GM21367 (cell line): Measurements from ENCODE around the gene RAB36.
"Not testable (repeated sequence)": the region's sequence is repeated elsewhere in the genome, so short reads cannot be mapped to it uniquely, and the experiment has no call there.

Experiments
- ATAC-seq: cut with Tn5 transposase; IDR thresholded peaks from one replicate; pipeline ENCODE4 v1.9.1; 2021; ENCODE audit not compliant: unreplicated experiment

The RAB36 gene

DNA sequence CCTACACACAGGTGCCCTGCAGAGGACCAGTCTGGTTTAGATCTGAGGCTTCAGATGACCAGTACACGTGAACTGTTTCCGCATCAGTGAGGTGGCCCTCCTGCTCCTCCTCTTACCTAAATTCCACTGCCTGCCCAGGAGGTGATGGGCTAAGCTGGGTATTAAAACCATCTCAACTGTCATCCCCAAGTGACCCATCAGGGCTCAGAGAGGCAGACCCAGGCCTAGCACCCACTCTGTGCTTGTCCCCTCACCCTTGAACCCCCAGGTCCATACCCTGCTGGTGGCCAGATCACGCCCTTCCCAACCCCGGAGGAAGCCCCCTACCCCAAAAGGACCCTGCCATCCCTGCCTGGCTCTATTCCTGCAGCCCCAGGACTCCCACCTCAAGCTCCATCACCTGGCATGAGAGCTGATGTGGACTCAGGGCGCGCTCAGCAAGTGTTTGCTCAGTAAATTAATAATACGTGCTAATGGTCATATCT, 24.8 kb upstream of the RAB36 start:
- ATAC-seq, result no peak

DNA sequence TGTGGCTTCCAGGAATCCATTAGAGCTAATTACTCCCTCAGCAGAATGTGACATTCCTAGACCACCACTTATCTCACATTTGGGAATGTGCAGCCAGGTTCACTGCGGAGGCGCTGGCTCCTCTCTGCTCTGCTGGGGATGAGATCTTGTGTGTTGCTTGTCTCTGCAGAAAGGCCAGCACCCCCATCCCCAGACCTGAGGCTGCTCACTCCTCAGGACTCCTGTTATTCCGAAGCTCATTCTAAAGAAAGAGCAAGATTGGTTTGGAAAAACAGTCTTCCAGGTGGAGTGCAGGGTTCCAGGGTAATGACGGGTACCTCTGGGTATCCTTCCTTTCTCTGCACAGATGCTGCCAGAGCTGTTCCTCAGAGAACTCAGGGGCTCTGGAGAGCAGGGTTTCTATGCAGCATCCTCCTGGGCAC, 24.3 kb upstream of the RAB36 start:
- no peak for ATAC-seq

DNA sequence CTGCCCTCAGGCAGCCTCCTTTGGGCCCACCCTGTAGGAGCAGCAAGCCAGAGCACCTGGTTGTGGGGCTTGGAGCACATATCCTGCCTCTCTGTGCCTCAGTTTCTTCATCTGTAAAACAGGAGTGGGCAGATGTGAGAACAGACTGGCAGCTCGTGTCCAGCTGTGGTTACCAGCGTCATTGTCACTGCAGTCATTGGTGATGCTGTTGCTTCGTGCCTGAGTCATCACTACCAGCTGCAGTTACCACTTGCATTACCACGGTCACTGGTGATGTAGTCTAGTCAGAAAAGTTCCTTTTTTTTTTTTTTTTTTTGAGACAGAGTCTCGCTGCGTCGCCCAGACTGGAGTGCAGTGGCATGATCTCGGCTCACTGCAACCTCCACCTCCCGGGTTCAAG, 23.9 kb upstream of the RAB36 start:
- ATAC-seq, result no peak

DNA sequence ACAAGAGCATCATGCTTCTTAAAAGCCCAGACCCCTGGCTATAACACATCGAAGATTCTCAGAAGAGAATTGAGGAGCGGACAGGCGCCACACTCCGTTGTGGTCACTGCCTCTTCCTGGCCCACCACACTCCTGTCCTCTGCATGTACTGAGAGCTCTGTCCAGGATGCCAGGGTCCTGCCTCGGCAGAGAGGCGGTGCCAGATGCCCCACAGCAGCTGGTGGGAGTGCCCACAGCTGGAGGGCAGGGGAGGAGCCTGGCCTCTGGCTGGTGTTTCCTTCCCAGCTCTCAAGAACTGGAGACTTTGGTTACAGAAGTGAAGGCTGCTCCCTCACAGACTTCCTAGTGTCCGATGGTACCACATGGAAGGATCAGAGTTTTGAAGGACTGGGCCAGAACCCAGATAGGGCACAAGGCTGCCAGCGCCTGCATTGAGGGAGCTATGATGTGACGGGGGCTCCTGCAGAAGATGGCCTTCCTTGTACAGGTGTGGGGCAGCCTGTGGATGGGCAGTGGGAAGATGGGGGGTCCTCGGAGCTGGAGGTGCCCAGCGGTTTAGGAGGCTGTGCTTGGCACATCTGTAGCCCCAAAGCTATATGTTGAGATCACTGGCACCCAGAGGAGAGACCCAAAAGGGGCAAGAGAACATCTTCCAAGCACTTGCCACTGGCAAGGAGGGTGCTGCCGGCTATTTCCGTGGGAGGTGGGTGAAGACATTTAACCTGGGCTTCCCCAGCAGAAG, 22.9 kb upstream of the RAB36 start:
- no peak for ATAC-seq

DNA sequence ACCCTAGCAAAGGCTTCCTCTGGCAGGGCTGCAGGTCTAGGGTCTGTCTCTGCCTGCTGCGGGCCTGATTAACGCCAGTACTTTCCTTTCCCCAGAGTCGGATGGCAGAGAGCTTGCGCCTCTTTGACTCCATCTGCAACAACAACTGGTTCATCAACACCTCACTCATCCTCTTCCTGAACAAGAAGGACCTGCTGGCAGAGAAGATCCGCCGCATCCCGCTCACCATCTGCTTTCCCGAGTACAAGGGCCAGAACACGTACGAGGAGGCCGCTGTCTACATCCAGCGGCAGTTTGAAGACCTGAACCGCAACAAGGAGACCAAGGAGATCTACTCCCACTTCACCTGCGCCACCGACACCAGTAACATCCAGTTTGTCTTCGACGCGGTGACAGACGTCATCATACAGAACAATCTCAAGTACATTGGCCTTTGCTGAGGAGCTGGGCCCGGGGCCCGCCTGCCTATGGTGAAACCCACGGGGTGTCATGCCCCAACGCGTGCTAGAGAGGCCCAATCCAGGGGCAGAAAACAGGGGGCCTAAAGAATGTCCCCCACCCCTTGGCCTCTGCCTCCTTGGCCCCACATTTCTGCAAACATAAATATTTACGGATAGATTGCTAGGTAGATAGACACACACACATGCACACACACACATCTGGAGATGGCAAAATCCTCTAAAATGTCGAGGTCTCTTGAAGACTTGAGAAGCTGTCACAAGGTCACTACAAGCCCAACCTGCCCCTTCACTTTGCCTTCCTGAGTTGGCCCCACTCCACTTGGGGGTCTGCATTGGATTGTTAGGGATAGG, 22.1 kb upstream of the RAB36 start:
- no peak for ATAC-seq

DNA sequence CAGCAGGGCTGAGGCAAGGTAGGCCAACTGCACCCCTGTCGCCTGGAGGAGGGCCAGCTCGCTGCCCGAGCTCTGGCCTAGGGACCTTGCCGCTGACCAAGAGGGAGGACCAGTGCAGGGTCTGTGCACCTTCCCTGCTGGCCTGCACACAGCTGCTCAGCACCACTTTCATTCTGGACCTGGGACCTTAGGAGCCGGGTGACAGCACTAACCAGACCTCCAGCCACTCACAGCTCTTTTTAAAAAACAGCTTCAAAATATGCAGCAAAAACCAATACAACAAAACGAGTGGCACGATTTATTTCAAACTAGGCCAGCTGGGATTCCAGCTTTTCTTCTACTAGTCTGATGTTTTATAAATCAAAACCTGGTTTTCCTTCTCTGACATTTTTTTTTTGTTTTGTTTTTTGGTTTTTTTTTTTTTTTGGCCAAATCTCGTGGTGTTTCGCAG, 21.4 kb upstream of the RAB36 start:
- ATAC-seq, result no peak

DNA sequence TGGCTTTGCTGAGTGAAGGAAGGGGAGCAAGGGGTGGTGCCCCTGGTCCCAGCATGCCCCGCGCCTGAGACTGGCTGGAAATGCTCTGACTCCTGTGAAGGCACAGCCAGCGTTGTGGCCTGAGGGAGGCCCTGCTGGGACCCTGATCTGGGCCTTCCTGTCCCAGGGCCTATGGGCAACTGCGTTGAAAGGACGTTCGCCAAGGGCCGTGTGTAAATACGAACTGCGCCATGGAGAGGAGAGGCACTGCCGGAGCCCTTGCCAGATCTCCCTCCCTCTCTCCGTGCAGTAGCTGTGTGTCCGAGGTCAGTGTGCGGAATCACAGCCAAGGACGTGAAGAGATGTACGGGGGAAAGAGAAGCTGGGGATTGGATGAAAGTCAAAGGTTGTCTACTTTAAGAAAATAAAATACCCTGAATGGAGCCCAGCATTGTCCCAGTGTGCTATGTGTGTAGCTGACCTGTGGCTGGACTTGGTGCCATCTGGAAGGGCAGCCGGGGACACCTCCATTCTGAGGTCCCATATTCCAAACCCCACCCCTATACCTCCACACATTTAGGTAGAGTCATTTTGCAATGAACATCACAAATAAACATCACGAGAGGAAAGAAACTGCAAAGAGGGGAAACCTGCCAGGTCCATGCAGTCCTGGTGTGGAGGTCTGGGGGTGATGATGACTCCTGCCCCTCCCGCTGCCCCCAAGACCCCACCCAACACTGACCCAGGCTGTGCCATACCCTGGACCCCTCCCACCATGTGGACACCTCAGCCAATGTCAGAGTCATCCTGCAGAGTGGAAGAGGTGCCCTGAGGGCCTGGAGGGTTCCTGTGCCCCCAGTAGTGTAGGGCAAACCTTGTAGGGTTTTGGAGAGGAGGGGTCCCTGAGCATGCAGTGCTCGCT, 20.4 kb upstream of the RAB36 start:
- no peak for ATAC-seq

DNA sequence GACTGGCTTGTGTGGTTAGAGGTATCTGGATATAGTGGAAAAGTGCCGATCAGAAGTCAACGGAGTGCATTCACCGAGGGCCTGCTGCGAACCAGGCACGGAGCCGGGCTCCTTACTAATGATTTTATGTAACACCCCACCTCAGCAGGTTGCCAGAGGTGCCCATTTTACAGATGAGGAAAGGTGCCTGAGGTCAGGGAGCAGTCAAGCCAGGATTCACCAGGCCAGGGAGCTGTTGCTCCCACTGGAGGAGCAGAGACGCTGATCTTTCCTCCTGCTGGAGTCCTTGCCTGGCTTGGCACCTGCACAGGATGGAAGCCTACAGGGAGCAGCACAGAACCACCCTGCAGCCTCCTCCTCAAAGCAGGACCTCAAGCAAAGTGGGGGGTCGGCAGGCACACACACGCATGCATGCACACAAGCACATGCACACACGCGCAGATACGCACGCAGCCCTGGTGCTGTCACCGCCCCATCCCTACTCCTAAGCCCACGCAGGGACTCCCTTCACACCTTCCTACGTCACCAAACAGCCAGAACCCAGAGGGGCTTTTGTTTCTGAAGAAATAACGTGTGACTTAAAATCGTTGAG, 19.7 kb upstream of the RAB36 start:
- ATAC-seq, result no peak

DNA sequence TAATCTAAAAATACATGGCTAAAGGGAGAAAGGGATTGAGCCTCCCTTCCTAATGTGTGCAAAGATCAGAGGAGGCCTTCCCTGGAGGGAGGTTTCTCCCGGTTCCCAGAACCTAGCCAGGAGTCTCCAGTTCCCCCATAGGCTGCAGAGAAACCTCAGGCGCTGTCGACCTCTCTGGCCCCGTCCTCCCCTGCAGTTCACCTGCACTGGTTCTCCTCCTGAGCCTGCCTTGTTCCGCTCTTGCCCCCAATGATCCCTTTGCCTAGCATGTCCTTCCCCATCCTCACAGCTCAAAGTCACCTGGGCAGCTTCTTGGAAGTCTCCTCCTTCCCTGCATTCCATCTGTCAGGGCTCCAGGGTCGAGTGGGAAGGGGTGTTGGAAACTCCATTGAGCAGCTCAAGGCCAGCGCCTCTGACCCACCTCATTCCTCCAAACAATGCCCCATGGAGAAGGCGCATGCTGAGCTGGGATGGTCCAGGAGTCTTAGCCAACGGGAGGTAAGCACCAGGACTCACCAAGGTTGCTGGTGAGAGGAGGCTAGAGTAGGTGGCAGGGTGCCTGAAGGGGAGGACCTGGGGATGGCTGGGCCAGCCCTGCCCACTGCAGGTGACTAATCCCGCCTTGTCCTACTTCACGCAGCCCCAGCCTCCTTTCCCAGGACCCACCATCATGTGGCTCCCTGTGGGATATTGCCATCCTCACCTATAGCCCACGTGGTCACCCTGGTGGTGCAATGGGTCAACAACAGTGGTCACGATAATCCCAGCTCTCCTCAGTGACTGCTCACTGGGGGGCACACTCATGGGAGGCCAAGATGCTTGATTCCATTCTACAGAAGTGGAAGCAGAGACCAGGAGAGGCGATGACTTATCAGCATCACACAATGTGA, 18.9 kb upstream of the RAB36 start:
- ATAC-seq, result no peak

DNA sequence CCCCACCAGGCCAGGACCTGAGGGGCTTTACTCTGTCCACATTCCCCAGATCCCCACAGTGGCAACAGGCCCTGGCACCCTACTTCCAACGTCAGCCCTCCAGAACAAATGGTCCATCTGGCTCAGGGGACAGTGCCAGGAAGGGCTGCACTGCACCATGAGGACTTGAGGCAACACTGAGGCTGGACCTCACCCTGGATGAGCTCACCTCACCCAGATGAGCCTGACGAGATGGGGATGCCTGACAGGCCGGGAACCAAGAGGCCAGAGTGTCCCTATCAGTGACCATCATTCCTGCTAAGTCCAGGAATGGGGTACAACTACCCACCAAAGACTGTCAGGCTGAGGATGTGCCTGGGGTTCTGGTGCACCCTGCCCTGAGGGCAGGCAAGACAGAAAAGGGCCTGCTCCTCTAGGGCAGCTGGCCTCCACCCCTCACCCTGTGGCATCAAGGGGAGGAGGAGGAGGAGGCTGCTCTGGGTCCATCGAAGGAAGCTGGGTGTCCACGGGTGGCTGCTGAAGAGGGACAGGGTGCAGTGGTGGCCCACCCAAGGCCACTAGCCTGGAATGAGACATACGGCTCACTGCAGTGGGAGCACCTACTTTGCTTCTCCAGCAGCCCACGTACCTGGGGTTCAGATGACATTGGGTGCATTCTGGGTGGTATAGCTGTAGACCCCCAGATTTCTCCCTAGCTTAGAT, 18.1 kb upstream of the RAB36 start:
- no peak for ATAC-seq

DNA sequence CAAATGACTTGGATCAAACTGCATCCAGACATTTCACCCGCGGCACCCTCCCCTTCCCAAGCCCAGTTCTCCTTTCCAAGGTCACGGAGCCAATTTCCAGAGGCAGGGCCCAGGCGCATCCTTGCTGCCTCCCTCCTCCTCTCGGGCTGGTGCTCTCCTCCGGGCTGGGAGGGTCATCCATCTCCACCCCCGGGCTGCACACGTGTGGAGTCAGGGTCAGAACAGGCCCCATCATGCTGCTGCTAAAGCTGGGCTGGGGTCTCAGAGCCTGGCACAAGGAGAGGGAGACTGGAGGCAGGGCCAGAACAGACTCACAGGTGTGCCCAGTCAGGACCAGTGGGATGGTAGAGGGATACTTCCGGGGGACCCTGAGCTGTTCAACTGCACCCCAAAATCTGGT, 17.5 kb upstream of the RAB36 start:
- no peak for ATAC-seq

DNA sequence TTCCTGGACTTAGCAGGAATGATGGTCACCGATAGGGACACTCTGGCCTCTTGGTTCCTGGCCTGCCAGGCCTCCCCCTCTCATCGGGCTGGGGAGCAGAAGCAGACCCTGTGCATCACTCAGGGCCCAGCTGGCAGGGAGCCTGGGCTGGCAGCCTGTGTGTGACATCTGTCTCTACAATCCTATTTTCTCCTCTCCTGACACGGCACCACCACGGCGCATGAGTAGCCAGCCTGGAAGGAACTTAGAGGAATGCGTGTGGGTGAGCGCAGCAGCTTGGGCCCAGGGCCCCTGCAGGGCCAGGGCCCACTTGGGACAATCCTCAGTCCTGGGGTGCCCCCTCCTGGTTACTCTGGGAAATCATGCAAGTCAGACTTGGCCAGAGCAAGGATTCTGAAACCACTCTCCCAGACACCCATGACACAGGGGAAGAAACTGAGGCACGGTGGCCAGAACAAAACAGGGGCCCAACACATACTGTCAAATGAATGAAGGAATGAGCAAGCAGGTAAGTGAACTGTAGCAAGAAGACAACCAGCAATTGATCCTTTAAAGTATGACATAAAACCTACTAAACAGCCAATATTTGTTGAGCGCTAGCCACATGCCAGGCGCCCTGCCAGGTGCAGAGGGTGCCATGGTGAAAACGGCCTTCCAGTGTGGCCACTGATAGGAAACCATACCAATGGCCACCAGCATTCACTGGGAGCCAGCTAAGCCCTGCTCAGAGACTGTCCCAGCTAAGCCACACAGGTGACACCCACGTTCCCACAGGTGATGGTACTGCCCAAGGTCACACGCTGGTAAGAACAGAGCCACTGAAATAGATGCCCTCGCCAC, 16.8 kb upstream of the RAB36 start:
- no peak for ATAC-seq

DNA sequence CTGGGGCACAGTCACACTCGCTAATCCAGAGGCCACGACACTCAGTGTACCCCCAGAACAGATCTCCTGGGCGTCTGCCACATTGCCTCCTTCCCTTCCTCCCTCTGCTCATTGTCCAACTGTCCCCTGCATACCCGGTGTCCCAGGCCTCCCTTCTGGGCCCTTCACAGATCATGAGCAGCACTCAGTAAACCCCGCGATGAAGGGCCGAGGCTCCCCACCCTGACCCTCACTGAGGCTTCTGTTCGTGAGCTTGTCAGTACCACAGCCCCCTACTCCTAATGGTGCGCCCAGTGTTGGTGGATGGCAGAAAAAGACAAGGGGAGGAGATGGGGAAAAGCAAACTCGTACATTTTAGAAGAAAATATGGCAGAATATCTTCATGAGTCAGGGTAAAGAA, 16.1 kb upstream of the RAB36 start:
- ATAC-seq, result no peak

DNA sequence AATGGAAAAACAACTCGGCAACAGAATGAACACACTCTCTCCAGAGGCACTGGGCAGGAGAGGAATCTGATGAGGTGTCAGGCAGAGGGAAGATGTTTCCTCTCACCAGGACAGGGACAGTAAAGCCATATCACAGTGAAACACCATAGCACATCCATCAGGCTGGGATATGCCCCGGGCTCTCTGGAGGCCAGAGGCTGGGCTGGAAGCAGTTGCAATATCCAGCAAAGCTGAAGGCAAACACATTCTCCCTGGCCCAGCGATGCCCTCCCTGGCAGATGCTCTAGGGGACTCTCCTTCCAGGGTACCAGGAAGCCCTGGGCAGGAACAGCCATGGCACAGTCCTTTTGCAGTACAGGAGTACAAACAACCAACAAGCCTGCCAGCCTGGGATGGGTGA, 14.6 kb upstream of the RAB36 start:
- ATAC-seq, result no peak

DNA sequence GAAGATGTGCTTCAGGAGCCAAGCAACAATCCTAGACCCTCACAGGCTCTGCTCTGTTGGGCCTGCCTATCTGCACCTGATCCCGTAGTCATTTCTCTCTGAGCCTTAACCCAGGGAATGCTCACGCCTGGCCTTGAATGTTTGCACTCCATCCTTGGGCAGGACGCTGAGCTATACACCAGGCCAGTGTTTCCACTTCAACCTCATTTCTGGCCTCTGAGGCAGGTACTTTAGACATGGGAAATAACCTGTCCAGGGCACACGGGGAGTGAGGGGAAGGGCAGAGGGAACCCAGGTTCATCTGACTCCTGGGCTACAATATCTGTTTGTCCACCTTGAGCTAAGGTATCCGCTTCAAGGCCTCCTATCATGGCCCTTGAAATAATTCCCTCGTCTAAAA, 13.3 kb upstream of the RAB36 start:
- no peak for ATAC-seq

DNA sequence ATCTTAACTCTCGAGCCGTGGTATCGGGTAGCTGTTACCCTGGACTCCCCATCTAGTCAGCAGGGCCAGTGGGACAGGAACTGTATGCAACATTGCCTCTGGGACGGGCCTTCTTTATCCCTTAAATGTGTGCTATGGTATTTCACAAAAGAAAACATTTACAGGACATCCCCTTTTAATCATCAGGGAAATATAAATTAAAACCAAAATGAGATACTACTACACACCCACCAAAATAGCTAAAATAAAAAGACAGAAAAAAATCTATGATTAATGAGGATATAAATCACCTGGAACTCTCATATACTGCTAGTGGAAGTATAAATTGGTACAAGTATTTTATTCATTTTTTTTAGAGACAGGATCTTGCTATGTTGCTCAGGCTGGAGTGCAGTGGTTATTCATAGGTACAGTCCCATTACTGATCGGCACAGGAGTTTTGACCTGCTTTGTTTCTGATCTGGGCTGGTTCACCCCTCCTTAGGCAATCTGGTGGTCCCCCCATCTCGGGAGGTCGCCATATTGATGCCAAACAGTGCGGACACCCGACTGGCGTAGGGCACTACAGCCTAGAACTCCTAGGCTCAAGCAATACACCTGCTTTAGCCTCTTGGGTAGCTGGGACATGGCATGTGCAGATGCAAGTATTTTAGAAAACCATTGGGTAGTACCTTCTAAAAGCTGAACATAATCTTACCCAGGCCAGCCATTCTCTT, 12.7 kb upstream of the RAB36 start:
- no peak for ATAC-seq

DNA sequence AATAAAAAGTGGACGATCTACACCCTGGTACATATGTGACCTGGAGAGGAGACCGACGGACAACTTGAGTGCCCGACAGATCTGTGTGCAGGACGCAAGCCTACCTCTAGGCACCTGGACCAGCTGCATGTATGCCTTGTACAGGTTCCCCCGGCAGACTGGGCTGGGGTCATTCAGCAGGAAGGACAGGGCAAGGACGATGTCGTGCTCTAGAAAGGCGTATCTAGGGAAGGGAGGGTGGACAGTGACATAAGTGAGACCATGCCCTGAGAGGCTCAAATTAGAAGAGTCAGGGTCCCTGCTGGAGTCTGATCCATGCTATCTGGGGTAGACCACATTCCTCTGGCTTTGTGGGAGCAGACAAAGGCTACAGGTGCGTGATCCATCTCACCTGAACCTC, 11.4 kb upstream of the RAB36 start:
- ATAC-seq, result no peak

DNA sequence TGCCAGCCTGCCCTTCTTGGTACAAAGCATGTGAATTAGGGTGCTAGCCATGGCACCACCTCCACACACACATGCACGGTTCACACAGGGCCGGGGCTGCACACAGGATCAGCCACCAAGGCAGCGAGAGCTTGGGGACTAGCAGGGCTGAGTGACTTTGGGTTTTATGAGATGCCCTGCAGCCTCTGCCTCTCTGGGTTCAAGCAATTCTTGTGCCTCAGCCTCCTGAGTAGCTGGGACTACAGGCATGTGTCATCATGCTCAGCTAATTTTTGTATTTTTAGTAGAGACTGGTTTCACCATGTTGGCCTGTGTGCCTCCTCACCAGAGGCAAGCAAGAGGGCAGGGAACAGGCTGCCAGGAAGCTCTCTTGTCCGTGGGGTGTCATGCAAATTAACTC, 8.3 kb upstream of the RAB36 start:
- ATAC-seq, result not testable (repeated sequence)
